ENCODE measurements around the gene BBS1.
"Not testable (repeated sequence)": the region's sequence is repeated elsewhere in the genome, so short reads cannot be mapped to it uniquely, and the experiment has no call there.

Gene BBS1

GRCh38 chr11:66581261-66581660 lies 70.8 kb downstream of the BBS1 start:
- no peak overlapping the region for H3K4me3 ChIP-seq (ENCODE audit: control insufficient read depth, low read depth, low read length)
- TF ChIP-seq, protein P1, sequence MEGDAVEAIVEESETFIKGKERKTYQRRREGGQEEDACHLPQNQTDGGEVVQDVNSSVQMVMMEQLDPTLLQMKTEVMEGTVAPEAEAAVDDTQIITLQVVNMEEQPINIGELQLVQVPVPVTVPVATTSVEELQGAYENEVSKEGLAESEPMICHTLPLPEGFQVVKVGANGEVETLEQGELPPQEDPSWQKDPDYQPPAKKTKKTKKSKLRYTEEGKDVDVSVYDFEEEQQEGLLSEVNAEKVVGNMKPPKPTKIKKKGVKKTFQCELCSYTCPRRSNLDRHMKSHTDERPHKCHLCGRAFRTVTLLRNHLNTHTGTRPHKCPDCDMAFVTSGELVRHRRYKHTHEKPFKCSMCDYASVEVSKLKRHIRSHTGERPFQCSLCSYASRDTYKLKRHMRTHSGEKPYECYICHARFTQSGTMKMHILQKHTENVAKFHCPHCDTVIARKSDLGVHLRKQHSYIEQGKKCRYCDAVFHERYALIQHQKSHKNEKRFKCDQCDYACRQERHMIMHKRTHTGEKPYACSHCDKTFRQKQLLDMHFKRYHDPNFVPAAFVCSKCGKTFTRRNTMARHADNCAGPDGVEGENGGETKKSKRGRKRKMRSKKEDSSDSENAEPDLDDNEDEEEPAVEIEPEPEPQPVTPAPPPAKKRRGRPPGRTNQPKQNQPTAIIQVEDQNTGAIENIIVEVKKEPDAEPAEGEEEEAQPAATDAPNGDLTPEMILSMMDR (conservative IDR thresholded peaks at IDR 0.05; ENCODE audit: control insufficient read depth, insufficient read depth, low read depth, low read length) = no peak
- DNase-seq (ENCODE audit: low read depth) = no peak

GRCh38 chr11:66582565-66583147 lies 72.2 kb downstream of the BBS1 start:
- not testable (repeated sequence) for H3K4me3 ChIP-seq (ENCODE audit: control insufficient read depth, low read depth, low read length); DNase-seq (ENCODE audit: low read depth)
